ENCODE measurements around the gene SEMA3E.
"Not testable (repeated sequence)": the region's sequence is repeated elsewhere in the genome, so short reads cannot be mapped to it uniquely, and the experiment has no call there.

The SEMA3E gene

DNA sequence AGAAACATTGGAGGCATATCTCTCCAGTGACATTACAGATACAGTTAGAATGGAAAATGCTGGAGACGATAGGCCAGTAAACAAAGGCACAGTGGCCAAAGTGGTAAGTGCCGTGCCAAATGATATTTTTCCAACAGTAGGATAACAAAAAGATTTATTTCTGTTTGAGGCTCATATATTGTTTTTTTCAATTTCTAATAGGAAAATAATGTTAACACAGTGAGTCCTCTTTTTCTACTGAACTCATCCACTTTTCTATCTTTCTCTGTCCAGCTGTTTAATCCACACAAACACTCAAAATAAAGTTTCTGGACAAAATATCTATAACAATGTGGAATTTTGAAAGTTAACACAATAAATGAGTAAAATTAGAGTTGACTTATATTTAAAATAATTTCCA is 201.3 kb downstream of the SEMA3E start:
- no peak for DNase-seq

DNA sequence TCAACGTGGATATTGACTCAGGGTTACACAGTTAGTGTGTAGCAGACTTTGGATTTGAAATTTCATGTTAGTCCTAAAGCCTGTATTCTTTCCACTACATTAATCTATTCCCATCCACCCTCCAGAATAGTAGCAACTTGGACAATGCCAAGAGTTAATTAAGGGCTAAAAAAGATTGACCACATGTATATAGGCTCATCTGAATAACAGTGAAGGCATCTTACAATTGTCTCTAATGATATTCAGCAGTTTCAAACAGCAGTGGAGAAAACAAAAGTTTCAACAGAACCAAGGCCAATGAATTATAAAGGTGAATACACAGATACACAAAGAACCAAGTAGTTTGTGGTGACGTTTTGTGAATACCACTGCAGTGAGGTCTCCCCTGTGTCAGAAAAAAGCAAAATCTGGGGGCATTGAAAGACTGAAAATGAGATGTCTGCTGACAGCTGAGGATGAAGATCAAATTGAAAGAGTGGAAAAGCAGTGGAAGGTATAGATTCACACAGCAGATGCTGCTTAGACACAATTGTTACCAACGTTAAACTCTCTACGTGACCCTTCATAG is 202.8 kb downstream of the SEMA3E start:
- DNase-seq: no peak

DNA sequence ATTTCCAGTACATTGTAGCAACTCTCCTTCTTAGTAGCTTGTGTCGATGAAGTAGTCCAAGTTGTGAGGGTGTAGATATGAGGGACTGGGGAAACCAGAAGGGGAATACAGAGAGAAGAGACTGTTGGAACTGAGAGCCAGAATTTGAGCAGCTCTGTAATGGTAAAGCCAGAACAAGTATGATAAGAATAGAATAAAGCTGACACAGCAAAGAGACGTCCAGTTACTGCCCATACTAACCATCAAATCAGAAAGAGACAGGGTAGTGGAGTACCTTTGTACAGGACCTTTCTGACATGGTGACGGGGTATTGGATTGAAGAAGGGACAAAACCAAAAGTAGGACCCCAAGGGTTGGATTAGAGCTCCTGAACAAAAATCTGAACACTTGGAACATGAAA is 206.0 kb downstream of the SEMA3E start:
- no peak for DNase-seq

DNA sequence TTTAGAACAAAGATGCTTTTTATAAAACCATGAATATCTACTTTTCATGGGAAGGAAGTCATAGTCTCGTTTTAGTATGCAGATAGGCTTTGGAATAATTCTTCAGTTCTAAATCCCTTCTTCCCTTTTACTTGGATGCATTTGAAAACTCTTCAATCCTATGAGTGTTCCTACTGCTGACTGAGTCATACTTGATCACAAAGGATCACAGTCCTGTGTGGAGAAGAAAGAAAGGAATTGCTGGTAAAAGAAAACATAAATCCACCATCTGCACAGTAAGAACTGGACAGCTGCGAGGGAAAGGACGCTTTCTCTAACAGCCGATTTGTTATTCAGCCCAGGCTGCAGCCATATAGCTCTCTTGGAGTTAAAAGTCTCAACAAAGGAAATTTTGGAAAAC is 209.9 kb downstream of the SEMA3E start:
- no peak for DNase-seq

DNA sequence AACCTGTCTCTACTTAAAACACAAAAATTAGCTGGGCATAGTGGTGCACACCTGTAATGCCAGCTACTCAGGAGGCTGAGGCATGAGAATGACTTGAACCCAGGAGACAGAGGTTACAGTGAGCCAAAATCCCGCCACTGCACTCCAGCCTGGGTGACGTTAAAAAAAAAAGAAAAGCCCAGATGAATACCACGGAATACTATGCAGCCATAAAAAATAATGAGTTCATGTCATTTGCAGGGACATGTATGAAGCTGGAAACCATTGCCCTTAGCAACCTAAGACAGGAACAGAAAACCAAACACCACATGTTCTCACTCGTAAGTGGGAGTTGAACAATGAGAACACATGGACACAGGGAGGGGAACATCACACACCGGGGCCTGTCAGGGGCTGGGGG is 218.7 kb downstream of the SEMA3E start:
- not testable (repeated sequence) for DNase-seq

DNA sequence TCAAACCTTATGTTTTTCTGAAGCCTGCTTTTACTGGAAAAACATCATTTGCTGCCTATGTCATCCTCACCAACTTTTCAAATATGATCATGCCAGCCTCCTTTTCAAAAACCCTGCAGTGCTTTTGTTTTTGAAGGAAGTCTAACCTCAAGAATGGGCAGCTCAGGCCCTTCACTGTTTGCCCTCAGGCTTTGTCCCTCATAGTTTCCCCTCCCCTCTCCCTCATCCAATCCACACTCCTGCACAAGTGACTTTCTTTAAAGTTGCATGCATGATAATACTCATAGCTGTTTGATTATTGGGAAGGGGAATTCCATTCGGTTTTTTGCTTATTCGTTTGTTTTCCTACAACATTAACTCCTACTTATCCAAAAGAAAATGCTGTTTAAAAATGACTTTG is 219.4 kb downstream of the SEMA3E start:
- DNase-seq: no peak

DNA sequence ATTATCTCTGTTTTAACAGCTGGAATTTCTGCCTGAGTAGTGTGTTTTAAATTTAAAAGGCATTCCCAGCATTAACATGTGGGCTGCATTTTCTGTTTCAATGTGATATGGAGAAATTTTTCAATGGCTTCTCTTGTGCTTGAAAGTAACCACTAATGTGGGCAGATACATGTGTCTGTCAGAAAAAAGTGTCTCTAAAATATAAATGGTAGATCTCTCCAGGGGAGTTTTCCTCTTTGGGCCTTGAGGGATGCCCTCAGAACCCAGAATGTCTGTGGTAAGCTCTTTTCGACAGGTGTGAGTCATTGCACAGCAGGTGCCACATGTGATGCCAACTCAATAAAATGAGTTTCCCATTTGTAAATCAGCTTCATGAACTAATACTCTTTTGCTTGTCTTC is 221.1 kb downstream of the SEMA3E start:
- no peak for DNase-seq

DNA sequence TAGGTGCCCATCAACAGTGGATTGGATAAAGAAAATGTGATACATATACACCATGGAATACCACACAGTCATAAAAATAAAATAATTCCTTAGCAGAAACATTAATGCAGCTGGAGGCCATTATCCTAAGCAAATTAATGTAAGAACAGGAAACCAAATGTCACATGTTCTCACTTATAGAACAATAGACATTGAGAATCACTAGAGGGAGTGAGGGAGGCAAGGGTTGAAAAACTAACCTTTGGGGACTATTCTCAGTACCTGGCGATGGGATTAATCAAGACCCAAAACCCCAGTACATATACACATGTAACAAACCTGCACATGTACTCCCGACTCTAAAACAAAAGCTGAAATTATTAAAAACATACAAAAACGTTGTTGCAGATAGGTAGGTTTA is 222.6 kb downstream of the SEMA3E start:
- DNase-seq: no peak

DNA sequence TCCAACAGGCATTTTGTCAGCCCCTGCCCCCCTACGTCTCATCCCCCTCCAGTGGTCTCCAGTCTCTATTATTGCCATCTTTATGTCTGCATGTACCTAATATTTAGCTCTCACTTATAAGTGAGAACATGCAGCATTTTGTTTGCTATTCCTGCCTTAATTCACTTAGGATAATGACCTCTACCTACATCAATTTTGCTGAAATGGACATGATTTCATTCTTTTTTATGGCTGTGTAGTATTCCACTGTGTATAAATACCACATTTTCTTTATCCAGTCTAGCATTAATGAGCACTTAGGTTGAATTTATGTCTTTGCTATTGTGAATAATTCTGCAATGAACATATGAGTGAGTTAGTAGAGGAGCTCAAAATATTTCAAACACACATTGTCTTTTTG is 229.9 kb downstream of the SEMA3E start:
- no peak for DNase-seq

DNA sequence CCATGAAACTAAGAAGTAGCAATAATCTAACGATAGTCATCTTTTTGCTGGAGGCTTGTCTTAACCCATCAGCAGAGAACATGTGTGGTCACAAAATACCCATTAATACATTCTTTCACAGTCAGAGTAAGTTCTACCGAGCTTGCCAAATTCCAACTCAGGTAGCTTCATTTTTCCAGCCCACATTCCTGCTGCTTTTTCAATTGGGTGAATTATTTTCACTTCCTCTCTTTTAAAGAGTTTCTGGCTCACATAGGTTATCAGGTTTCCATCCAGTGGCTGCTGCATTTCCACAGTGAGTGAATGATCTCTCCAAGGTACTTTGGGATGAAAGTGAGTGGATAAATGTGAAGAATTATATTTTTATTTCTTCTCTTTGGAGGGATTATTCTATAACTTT is 233.1 kb downstream of the SEMA3E start:
- DNase-seq: no peak

DNA sequence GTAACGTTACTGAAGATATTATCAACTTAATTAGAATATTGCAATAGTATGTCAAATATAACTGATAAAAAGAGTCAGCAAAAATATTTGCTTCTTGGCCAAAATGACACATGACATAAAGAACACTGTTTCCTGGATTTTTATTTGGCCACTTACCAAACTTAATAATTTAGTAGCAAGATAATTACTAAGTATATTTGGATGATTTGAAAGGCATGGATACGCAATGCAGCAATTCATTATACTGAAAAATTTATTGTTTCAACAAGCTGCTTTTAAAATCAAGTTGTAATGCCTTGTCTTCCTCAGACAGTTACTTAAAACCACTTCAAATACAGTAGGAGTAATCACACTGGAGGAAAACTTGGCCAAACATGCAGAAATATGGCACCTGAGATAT is 234.0 kb downstream of the SEMA3E start:
- no peak for DNase-seq

DNA sequence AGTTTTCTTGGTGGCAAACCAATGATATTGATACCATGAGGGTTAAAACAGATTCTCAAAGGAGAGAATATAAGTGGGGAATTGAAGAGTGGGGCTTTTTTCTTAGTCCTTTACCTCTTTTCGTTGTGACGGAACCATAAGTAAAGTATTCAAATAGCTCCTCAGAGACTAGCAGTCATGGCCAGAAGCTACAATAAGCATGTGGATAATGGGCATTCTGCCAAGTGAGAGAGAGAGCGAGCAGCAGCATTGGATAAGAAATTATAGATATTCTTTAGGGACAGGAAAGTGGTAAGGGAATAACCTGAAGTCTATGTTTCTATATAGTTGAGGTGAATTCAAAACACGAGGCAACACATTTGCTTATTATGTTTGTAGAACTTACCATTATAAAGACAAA is 235.1 kb downstream of the SEMA3E start:
- no peak for DNase-seq

DNA sequence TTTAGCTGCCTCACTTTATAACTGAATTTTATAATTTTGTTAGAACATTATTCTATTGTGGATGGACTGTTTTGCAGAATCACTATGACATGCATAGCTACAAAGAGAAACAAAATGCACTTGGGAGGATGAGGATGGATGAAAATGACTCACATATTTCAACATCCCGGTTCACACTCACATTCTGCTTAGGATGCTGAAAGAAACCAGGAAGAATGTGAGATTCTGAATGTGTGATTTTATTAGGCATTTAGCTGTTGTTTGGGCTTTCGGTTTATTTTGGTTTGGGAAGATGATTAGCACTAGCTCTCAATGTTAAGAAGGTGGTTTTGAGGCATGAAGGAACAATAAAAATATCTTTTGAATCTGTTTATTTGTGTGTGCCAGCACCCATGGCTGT is 235.5 kb downstream of the SEMA3E start:
- DNase-seq: no peak

DNA sequence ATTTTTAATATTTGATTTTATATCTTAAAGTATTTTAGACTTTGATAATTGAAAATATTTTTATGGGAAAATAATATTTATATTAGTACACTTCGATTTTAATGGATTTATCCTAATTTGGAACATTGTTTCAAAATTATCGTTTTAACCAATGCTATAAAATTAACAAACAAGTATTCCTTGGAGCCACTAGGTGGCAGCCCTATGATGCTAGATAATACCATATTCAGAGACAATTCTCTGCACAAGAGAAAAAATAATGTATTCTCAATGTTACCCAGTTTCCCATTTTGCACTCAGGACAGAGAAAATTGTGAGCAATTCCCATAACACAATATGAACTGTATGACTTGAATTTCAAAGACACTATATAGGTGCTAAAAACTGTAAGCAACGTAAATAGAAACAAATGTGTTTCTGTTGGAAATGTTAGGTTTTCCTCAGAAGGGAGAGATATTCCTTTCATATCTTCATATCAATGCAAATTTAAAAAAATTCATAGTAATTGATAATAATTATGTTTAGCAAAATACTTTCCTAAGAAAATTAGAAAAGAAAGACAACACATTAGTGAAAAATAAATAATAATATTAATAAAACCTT is 237.8 kb downstream of the SEMA3E start:
- DNase-seq: no peak

DNA sequence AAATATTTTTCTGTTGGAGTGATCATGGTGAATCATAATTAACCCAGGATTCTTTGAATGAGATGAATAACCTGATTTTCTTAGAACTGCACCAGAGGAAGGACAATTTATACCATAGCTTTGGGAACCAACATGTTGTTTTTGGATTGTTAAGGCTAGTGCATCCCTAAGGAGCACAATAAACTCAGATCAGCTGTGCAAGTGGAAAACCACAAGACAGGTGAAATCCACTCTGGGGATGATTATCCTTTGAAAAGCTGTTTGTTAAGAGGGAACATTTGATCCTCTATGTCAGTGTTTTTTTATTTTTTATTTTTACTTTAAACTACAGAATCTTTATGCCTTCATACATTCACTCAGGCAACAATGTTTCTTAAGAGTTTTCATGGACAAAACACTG is 254.2 kb downstream of the SEMA3E start:
- DNase-seq: no peak

DNA sequence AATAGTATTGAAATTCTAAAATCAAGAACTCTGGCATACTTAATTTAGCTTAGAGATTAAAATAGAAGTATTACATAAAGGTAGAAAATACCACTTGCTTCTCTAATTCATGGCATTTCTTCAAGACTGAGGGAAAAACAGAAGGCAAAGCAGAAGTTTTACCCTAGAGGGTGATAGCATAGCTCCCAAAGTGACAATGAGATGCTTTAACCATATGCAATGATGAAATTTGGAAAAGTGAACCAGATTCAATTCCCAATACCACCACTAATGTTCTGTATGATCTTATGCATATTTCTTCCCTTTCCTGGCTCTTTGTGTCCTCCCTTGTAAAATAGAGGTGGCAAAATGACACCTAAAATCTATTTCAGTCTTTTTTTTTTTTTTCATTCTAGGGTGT is 260.5 kb downstream of the SEMA3E start:
- no peak for DNase-seq

DNA sequence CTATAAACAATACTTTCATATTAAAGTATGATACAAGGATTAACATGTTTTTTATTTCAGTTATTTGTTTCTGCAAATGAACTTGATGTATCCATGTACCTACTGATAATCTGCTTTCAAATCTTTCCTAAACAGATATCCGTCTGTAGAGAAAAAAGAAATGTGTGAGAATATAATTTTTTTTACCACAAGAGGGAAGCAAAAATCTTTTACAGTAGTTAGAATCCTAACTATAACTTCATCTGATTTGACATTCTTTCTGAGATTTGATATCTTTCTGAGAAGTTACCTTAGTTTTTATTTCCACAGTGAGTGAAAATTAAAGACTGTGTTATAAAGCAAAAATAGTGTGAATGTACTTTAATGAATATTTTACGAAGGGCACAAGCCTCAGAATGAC is 282.3 kb downstream of the SEMA3E start:
- no peak for DNase-seq

DNA sequence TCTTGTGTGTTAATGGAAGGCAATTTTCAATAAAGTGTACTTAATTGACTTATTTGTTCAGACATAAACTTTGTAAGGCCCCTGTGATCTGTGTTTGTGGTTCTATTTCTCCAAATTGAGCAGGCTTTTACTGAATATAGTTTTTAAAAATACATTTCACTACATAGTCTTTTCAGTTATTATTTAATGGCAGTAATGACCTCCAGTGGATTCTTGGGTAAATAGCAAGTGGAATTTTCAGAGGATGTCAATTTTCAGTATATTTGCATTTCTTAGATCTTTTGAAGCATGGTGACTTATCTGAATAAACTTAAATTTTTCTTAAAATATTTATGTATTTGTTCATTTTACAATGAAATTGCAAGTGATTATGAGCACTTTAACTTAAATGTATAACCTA is 283.2 kb downstream of the SEMA3E start:
- no peak for DNase-seq

DNA sequence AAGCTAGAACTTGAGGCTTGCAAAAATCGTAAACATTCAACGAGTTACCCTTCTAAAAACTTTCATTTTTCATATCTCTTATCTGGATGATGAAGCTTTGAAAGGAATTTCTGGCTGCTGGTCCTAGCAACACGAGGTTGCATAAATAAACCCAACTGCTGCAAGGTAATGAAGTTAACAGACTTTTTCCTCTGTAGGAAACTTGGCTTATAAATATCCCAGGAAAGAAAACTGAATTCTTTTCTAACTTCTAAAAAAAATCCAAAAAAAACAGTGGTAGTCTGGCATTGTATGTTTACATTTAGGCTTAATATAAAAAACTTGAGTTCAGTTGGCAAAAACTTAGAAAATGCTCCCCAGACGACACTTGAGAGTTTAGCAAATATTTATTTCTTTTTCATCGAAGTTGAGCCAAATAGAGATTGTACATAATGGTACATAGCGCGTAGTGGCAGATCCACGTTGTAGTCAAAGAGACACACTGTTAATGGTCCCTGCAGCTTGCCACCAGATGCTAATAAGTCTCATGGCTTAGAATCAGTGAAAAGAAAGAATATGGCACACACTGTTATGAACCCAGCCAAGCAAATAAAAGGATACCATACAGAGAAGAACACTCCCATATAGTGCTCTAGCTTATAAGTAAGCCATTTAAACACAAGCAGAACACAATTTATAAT is 285.9 kb downstream of the SEMA3E start:
- DNase-seq: no peak

DNA sequence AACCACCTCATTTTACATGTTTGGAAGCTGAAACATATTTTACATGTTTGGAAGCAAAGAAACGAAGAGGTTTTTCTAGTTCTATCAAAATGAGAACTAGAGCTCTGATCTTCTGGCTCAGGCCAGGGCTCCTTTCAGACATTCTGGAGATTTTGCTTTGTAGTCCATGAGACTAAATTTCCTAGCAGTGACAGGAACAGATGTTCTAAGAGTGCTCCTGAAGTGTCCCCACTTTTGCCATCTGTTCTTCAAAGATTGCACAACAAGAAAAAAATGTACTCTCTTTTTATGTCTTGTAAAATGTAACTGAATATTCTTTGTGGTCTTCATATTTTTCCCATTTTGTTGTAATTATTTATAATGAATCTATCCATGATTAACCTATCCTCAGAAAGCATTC is 289.8 kb downstream of the SEMA3E start:
- no peak for DNase-seq

DNA sequence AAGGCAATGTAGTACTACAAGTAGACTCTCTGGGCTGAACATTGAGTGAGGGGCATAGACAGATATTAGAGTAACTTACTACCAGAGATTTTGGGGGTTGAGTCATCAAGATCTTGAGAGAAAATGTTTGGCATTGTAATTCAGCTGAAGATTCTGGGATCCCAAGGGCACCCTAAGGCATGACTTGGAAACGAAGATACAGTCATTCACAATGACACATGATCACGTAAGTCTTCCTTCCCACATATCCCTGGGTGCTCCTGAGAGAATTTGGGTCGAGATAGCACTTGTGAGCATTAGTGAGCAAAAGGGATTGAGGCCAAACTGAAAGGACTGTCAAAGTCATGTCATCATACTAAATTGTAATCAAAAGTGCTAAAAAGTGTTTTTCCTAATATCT is 293.8 kb downstream of the SEMA3E start:
- no peak for DNase-seq

DNA sequence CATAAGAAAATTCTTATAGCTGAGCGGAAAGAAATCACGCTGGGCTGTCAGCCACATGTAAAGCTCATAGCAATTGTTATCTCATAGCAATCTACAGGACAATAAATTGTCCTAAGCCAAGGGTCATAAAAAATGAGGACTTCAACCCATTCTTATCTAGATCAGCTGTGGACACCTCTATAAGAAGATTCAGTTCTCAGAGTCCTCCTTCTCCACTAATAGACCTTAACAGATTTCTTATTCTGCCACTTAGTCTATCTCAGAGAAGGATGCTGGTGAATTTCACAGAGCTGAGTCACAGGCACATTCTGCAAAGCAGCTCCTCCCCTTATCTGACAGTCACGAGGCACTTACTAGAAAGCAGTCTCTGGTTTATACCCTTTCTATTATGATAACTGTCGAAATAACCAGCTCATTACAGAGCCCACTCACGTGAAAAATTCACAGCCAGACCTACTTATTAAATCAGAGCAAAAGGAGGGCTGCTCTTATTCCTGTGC is 300.9 kb downstream of the SEMA3E start:
- DNase-seq: no peak

DNA sequence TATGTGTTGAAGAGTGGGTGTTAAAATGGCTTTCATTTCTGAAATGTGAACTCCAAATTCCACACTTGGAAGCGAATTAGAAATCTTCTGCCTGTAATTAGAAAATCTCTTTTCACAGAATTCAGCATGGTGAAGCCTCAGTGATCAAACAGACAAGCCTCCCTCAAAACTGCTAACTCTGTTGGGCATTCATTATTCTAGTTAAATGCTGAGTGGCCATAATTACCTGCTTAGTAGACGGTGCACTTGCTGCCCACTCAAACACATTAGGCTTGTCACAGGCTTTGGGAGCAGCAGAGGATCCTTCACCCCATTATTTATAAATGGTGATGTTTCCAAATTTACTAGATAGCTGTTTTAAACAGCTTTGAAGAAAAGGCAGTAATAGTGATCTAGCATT is 309.0 kb downstream of the SEMA3E start:
- no peak for DNase-seq

DNA sequence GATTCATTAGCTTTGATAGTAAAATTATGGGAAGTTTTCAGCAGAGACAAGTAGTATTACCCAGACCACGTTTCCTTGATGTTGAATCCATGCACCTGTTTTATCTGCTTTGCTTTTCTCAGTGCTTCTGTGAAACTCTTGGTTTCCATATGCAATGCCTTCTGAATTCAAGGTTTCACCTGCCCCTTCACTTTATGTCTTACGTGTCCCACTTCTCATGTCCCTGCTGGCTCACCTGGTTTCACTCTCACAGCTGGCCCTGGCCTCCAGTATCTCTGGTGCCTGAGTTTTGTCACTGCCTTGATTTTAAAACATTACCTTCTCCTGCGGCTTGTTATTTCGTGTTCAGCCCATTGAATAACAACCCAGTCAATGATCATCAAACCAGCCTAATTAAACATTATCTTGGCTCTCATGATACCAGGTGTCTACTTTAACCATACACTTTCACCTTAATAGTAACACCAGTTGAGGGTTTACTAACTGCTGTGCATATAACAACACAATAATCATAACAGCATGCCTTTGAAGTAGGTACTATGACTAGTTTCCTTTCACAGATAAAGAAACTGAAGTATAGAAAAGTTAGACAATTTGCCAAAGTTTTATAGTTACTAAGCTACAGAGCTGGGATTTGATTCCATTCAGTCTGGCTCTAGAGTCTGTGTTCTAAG is 310.5 kb downstream of the SEMA3E start:
- no peak for DNase-seq

Data from activated T-cell treated with anti-CD3 and anti-CD28 coated beads, Interleukin-2, amount 50 U/mL, for 1 hour (primary cell).